ENCODE measurements around the gene PCGF5.

- TF ChIP-seq CTCF (IDR thresholded peaks at IDR 0.05; ENCODE audit: low read depth, low read length) = no peak
- no peak for TF ChIP-seq EZH2phosphoT487 (IDR thresholded peaks at IDR 0.05; ENCODE audit: low read depth)
These were observed 70.1 kb downstream of the PCGF5 start for GRCh38 chr10:91290607-91291006.

All from OCI-LY3 (cell line).